Smooth muscle cell (in vitro differentiated cells): Measurements from ENCODE around the gene SLC16A5. TPM values are rescaled to one million over a fixed set of nuclear protein-coding genes. Genes with fewer than 3 reads are reported as not detected.

Experiments used
- DNase-seq: peaks from one replicate; lab custom pipeline; 2025; ENCODE audit not compliant: unreplicated experiment; lab: John Stamatoyannopoulos, UW
- H2AFZ ChIP-seq: fragments of 200-600 bp; sonication (generic); 2 replicates; pipeline ENCODE4 v1.6.0; 2016; ENCODE audit warnings: antibody characterized with exemption, low read depth, mild to moderate bottlenecking
- H3F3A ChIP-seq: fragments of 200-600 bp; sonication (generic); 2 replicates; pipeline ENCODE4 v1.6.0; 2017; ENCODE audit warnings: antibody characterized with exemption, low read depth
- H3K27ac ChIP-seq: fragments of 200-600 bp; sonication (generic); 2 replicates; pipeline ENCODE4 v1.5.1; 2016; ENCODE audit warnings: low read depth, mild to moderate bottlenecking
- H3K27me3 ChIP-seq: fragments of 200-600 bp; sonication (generic); 2 replicates; pipeline ENCODE4 v1.6.1; 2016; ENCODE audit warnings: low read depth, mild to moderate bottlenecking
- H3K36me3 ChIP-seq: fragments of 200-600 bp; sonication (generic); 2 replicates; pipeline ENCODE4 v1.5.1; 2016; ENCODE audit warnings: low read depth
- H3K4me1 ChIP-seq: fragments of 200-600 bp; sonication (generic); 2 replicates; pipeline ENCODE4 v1.5.1; 2016; ENCODE audit warnings: low read depth
- H3K4me2 ChIP-seq: fragments of 200-600 bp; sonication (generic); 2 replicates; pipeline ENCODE4 v1.6.0; 2016; ENCODE audit warnings: mild to moderate bottlenecking
- H3K4me3 ChIP-seq: fragments of 200-600 bp; sonication (generic); 2 replicates; pipeline ENCODE4 v1.5.1; 2016; ENCODE audit warnings: mild to moderate bottlenecking
- H3K79me2 ChIP-seq: fragments of 200-600 bp; sonication (generic); 2 replicates; pipeline ENCODE4 v1.6.0; 2016; ENCODE audit warnings: low read depth, mild to moderate bottlenecking
- H3K9ac ChIP-seq: fragments of 200-600 bp; sonication (generic); 2 replicates; pipeline ENCODE4 v1.6.0; 2016; ENCODE audit warnings: low read depth
- H3K9me3 ChIP-seq: fragments of 200-600 bp; sonication (generic); replicated peaks from 2 replicates; pipeline ENCODE4 v1.5.1; 2016; ENCODE audit warnings: low read depth
- H4K20me1 ChIP-seq: fragments of 200-600 bp; sonication (generic); 2 replicates; pipeline ENCODE4 v1.6.0; 2016; ENCODE audit warnings: low read depth
- WGBS: methylation state at CpG from one replicate; pipeline ENCODE4 v1.1.7; 2016; ENCODE audit warnings: low lambda C conversion rate; 5-methylcytosine and 5-hydroxymethylcytosine counted together
- polyA plus RNA-seq: library from polyadenylated mRNA; unstranded; fragments of >200 nt; fragmentation: Nextera tagmentation; extraction: Ambion mirVana; gene quantifications from 2 replicates; pipeline ENCODE4 v1.2.1, GENCODE V29; 2016
- total RNA-seq: library from RNA; depleted of rRNA; stranded (reverse); fragments of >200 nt; gene quantifications from 2 replicates; pipeline ENCODE4 v1.2.3, GENCODE V29; 2014
- TF ChIP-seq, protein P1 (sequence below): fragments of 200-600 bp; sonication (generic); IDR thresholded peaks from 2 replicates; pipeline ENCODE4 v1.5.1; 2017; ENCODE audit warnings: borderline replicate concordance, mild to moderate bottlenecking, antibody characterized with exemption; ENCODE audit not compliant: insufficient read depth, poor library complexity, severe bottlenecking

Gene SLC16A5
- total and polyA plus RNA-seq, 2 experiments from 2014 or later: 17.1 to 22.0 TPM

DNA sequence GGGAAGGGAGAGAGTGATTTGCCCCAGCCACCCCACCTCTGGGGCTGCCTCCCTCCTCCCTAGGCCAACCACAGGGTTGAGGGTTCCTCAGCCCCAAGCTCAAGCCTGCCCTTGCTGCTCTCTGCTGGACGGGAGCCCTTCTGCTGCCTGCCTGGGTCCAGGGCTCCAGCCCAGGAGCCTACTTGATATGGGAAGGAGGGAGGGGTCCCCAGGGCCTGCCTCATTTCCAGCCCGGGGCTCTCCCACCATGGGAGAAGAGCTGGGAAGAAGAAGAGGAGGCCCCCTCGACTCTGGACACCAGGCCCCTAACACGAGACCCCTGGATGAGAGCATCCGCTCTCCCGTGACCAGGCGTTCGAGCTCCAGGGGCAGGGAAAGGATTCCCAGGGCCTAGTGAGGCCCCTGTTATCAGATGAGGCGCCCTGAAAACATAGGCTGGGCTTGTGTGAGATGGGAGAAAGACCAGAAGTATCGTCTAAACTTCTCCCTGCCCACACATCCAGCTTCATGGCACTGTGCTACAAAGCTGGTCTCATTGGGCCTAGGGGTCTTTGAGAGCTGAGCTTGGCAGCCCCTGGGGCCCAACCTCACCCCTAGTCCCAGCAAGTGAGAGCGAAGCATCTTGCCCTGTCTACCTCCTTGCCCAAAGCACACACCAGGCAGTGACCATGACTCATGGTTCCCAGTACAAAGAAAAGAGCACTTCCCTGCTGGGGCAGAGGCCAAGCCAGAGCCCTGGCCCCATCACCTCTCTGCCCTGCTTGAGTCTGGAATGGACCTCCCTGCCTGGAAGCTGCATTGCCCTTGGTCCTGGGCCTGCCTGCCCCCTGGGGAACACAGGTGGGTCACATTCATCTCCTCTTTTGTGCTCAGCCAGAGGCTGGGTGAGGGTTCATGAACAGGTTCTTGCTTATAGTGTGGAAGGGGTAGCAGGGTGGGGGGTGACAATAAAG lies 987 bp downstream of the SLC16A5 start:
- peak overlapping the region; percentile 91 for H2AFZ ChIP-seq

DNA sequence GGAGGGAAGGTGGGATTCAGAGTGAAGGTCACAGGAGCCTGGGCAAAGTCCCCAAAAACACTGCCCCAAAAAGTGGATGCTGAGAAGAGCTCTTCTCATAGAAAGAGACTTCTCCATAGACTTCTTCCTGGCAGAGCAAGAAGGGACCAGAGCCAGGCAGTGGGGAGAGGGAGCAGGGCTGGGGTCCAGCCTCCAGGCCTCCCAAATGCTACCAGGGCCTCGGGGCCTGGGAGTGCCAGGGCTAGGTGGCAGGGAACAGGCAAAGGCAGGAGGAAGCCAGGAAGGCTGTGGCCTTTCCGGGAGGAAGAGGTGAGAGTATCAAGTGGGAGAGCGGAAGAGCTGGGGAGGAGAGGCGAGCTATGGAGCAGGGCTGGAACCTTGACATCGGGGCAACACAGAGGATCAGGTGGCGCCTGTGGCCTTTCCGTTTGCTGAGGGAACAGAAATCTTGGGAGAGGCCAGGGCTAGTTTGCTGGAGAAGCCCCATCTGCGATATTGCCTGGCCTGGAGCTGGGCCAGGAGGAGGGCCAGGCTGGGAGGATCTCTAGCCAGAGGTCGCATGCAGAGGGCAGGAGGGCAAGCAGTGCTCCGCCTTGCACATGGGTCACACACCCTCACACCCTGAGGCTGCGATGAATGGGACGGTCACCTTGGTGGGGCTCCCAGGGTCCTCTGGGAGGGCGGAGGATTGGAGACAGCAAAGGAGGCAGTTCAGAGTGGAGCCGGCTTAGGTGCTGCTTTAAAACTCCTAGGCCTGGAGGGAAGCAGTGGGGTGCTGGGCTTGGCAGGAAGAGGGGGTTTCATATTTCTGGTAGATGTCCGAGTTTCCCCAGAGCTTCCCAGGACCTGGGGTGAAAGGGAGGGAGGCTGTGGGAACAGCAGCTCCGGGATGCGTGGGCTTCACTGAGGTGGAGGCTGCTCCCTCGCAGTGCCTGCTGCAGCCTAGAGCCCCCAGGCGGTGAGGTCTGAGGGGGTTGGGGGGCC lies 3.4 kb downstream of the SLC16A5 start:
- no peaks in the 10 kb centered on the region for H3K36me3 ChIP-seq
- H3K79me2 ChIP-seq: peaks cover 25% of the 10 kb centered on the region
- no peaks in the 10 kb centered on the region for H3K27me3 ChIP-seq
- no peak overlapping the region for H2AFZ ChIP-seq
- no peak overlapping the region for H3K27ac ChIP-seq
- peaks cover 22% of the 10 kb centered on the region for H3F3A ChIP-seq
- TF ChIP-seq, protein P1, sequence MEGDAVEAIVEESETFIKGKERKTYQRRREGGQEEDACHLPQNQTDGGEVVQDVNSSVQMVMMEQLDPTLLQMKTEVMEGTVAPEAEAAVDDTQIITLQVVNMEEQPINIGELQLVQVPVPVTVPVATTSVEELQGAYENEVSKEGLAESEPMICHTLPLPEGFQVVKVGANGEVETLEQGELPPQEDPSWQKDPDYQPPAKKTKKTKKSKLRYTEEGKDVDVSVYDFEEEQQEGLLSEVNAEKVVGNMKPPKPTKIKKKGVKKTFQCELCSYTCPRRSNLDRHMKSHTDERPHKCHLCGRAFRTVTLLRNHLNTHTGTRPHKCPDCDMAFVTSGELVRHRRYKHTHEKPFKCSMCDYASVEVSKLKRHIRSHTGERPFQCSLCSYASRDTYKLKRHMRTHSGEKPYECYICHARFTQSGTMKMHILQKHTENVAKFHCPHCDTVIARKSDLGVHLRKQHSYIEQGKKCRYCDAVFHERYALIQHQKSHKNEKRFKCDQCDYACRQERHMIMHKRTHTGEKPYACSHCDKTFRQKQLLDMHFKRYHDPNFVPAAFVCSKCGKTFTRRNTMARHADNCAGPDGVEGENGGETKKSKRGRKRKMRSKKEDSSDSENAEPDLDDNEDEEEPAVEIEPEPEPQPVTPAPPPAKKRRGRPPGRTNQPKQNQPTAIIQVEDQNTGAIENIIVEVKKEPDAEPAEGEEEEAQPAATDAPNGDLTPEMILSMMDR: no peak
- H3K4me2 ChIP-seq: peak overlapping the region; percentile 45
- H3K9me3 ChIP-seq: no peaks in the 10 kb centered on the region
- H3K9ac ChIP-seq: no peak overlapping the region
- H3K4me3 ChIP-seq: no peak overlapping the region
- H3K4me1 ChIP-seq: peaks cover 29% of the 10 kb centered on the region
- peaks cover 11% of the 10 kb centered on the region for H4K20me1 ChIP-seq
- 69% methylated on average over 19 of the region's 19 CpGs for WGBS
- no peak for DNase-seq

More for the DNA sequence above, 987 bp downstream of the SLC16A5 start:
- no peaks in the 10 kb centered on the region for H3K9me3 ChIP-seq
- peaks cover 9% of the 10 kb centered on the region for H4K20me1 ChIP-seq
- TF ChIP-seq, protein P1: no peak
- no peaks in the 10 kb centered on the region for H3K27me3 ChIP-seq
- peaks cover 25% of the 10 kb centered on the region for H3K79me2 ChIP-seq
- H3K4me1 ChIP-seq: peaks cover 29% of the 10 kb centered on the region
- peak overlapping the region; percentile 87 for H3K4me3 ChIP-seq
- H3K9ac ChIP-seq: peak overlapping the region; percentile 76
- no peak for DNase-seq
- peak overlapping the region; percentile 94 for H3K4me2 ChIP-seq
- H3F3A ChIP-seq: peaks cover 22% of the 10 kb centered on the region
- H3K27ac ChIP-seq: peak overlapping the region; percentile 87
- no peaks in the 10 kb centered on the region for H3K36me3 ChIP-seq
- WGBS: 41% methylated on average over 11 of the region's 11 CpGs

DNA sequence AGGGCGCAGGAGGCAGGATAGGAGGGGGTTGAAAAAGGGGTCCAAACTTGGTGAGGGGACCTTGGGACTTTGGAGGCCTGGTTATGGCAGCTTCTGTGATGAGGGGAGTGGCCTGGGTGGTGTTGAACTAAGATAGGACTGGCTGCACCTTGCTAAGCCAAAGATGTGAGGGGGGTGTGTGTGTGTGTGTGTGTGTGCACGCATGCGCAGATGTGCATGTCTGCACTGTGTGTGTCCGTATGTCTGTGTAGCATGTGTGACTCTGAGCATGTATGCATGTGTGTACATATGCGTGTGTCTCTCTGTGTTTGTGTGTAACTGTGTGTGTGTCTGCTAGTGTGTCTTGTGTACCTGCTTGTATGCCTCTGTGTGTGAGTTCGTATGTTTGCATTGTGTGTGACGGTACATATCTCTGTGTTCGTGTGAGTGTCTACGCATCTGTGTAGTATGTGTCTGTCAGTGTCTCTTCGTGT lies 4.1 kb downstream of the SLC16A5 start:
- peaks cover 25% of the 10 kb centered on the region for H3K79me2 ChIP-seq
- H3K27ac ChIP-seq: peak overlapping the region; percentile 60

More for the DNA sequence above, 4.1 kb downstream of the SLC16A5 start:
- Histone ChIP-seq H3K4me1 (peaks cover 29% of the 10 kb centered on the region), H3K9me3 (no peaks in the 10 kb centered on the region), H3K9ac (no peak overlapping the region), H3K4me3 (no peak overlapping the region), H2AFZ (no peak overlapping the region), H4K20me1 (peaks cover 11% of the 10 kb centered on the region), H3K36me3 (no peaks in the 10 kb centered on the region), H3K4me2 (peak overlapping the region; percentile 45), H3K27me3 (no peaks in the 10 kb centered on the region), H3F3A (peaks cover 22% of the 10 kb centered on the region)
- no peak for DNase-seq
- TF ChIP-seq, protein P1: no peak
- 92% methylated on average over 10 of the region's 10 CpGs for WGBS
